NCI-H774 (cell line): Measurements from ENCODE around the gene ANKRD10.

Source experiments
- DNase-seq: peaks from one replicate; lab custom pipeline; 2025; lab: John Stamatoyannopoulos, UW

The ANKRD10 gene

DNA sequence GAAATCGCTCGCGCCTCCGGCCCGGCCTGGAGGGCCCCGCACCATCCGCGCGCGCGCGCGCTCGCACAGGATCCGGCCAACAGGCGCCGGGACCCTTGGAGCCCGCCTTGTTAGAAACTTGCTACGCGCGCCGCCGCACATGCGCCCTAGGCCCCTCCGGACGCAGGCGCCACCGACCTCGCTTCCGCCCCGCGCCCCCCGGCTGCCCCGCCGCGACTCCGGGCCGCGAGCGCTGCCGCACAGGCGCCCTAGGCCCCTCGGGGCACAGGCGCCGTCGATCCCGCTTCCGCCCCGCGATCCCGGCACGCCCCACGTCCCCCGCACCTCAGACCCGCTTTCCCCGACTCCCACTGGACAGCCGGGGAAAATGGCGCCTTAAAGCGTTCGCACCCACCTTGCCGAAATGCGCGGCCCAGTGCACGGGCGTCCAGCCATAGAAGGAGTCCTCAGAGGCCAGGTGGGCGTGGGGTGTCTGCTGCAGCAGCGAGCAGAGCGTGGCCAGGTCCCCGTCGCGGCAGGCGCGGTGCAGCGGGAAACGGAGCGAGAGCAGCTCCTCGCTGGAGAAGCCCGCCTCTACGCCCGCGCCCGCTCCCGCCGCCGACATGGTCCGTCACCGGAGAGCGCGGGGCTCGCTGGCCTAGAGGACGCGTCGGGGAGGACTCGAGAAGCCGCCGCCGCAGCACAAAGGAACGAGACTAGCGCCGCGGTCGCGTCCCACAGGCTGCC, 375 bp downstream of the ANKRD10 start:
- DNase-seq: peak; percentile 95

DNA sequence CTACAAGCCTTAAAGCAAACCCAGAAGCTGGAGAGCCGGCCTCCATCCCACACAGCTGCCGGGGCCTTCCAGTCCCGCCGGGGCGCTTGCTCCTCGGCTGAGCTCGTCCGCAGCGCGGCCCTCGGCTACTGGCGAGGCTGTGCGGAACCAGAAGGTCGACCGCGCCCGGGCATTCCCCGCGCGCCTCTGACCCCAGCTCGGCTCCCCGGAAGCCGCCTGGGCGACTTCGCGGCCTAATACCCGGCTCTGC, 863 bp downstream of the ANKRD10 start:
- DNase-seq: no peak

- no peak for DNase-seq
These were observed 1.4 kb downstream of the ANKRD10 start for GRCh38 chr13:110913322-110914080.

- DNase-seq: no peak
These were observed 2.2 kb downstream of the ANKRD10 start for GRCh38 chr13:110912651-110913051.

DNA sequence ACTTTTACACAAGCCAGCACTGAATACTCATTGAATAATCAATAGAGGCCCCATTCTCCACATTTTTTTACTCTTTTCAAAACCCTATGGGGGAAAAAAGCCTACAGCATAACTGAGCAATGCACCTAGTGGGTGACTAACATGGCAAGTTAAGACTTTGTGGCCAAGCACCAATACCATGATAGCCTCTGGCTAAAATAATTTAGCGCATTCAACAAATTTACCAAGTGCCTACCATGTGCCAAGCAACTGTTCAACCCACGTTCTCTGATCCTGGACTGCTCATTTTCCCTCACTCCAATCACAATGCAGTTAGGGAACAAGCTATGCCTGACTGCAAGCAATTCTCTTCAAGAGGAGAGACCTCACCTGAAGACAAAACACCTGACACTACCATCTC, 3.0 kb downstream of the ANKRD10 start:
- no peak for DNase-seq

DNA sequence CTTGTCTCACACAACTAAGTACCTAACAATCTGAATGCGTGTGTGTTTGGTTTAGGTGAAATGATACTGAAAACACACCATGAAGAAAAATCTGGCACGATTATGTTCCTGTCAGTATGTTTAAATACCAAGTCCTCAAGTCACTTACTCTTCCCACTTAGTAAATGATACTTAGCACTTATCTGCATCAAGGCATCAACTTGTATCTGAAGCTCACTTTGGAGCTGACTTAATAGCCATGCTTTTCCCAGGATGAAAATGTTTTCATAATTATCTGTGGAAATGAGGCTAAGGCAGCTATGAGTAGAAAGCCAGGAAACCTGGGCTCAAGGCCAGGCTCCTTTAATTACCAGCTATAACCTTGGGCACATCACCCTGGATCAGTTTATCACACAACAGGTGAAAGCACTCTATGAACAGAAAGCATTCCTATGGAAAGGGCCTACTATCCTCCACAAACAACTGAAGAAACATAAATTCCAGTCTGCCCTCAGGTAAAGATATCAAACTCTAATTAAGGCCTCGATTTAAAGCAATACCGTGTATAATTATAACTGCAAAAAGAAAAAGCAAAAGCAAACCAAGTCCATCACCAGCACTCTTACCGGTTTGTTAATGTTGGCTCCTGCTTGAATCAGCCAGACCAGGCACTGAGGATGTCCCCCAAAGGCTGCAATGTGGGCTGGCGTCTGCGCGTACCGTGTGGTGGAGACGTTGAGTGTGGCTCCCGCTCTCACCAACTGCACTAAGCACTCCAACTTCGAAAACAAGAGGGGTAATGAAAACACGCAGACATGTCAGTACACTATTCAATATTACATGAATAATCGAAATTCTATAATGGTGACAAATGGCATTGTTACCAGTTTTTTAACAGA, 4.6 kb downstream of the ANKRD10 start:
- no peak for DNase-seq

- DNase-seq: peak; percentile 43
These were observed 6.6 kb downstream of the ANKRD10 start for GRCh38 chr13:110907951-110908898.

GRCh38 chr13:110907301-110907700, 7.6 kb downstream of the ANKRD10 start:
- DNase-seq: no peak

GRCh38 chr13:110904748-110905147, 10.1 kb downstream of the ANKRD10 start:
- DNase-seq: no peak

GRCh38 chr13:110902370-110902769, 12.5 kb downstream of the ANKRD10 start:
- no peak for DNase-seq

- no peak for DNase-seq
These were observed 17.3 kb downstream of the ANKRD10 start for GRCh38 chr13:110897521-110897920.

DNA sequence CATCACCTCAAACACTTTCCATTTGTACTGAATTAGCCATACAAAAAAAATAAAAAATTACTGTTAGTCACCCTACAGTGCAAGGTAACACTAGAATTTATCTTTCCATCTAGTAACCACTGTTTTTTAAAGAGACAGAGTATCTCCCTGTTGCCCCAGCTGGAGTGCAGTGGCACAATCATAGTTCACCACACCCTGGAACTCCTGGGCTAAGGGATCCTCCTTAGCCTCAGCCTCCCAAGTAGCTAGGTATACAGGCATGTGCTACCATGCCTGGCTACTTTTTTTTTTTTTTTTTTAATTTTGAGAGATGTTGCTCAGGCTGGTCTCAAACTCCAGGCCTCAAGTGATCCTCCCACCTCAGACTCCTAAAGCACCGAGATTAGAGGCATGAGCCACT, 17.9 kb downstream of the ANKRD10 start:
- no peak for DNase-seq

DNA sequence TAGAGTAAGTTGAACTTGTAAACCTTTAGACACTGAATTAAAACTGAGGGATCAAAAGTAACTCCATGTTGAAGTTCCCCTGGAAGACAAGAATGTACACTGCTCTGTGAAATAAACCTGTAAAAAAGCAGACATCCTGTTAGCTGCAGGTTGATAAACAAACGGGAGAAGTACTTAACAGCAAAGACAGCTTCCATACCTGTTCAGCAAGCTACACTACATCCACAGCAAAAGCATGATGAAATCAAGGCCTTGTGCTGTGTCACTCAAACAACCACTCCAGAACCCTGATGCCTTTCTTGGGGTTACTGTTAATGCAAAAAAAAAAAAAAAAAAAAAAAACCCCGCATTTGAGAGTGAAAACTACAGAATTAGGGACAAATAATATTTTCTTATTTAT, 20.8 kb downstream of the ANKRD10 start:
- DNase-seq: no peak

DNA sequence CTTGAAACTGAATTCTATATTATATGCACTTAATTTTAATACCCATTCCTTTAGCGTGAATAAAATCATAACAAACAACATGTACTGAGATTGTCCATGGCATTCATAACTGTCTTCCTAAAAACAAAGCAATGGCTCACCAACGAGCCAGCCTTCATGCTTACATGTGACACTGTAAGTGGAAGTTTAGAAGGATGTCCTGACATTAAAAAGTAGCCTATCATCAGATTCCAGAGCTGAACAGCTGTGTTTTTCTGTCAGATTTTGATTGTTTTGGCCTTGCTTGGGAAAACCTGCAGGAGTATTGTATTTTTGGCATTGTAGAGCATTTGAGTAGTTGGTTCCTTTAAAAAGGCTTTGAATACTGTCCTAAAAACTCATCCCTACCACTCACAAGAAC, 21.3 kb downstream of the ANKRD10 start:
- DNase-seq: no peak

DNA sequence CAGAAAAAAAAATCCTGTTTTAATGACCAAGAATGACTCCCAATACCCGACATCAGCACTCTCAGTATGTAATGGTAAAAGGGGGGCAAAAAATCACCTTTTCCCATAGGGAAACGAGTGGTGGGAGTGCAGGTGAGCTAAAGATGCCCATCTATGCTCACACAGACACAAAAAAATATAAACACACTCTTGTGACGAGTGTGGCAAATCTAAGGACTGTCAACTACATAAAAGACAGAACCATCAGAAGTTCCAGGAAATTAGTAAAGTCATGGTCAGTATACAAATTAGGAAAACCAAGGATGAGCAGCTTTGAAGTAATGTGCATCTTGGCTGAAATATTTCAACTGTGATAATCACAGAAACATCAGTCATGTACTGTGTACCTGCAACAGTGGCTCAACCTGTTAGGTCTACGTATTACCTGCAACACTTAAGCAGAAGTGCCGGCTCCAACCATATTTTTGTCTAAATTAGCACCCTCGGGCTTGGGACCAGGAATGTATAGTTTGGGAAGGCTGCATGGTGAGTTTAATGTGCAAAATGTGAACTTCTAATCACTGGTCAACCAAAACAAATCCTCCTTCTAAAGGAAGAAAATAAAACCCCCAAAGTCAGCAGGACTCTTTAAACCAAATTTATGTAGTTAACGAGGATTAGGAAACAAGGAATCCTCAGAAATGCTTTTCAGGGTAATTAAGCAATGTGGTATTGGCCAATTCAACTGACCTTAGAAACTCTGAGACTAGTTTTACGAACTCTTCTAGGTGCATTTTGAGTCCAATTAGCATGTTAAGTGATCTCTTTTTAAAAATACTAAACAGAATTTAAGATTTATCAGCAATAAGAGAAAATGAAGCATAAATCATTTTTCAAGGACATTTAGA, 24.3 kb downstream of the ANKRD10 start:
- DNase-seq: no peak

DNA sequence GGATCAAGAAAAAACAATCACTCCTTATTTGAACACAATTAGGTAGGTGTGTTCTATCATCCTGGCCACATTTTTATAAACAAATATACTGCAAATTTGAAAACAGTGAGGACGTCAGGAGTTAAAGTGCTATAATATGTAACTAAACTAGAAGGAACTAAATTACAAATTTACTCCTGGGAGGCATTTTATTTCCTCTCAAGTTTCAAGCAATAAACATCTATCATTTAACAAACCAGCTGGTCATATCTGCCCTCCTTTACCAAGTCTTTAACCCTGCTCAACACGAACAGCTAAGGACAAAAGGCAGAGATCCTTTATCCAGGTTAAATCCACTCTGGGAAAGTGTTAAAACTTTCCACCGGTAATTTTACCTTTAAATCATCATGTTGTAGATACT, 26.5 kb downstream of the ANKRD10 start:
- no peak for DNase-seq

DNA sequence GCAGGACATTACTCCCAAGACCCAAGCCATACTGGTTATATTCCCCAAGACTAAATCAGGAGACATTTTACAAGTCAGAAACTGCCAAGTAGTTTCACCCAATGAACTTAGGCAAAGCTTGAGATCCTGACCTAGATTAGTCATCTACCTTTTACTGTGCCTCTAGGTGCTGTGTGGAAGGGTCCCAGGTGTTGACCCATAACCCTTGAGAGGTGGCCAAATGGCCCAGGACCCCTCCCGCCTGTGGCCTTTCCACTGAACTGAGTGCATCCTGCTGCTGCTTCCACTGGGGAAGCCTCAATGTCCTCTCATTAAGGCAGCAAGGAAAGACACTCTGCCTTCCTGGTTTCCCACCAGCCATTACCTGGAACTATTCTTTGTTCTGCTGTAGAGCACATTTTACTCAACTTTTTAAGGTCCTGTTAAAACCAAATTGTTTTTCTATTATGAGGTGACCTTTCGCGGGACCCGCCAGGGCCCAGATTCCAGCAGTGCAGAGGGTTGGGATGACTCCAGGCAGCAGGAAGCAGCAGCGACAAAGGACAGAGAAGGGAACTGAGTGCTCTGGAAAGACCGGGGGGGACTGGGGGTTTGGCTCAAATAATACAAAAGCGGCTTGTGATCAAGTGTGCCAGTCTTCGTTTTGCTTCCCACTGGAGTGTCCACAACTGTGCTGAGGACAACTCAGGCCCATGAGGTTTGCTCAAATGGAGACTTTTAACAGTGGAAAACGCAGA, 27.1 kb downstream of the ANKRD10 start:
- DNase-seq: no peak

- no peak for DNase-seq
These were observed 27.8 kb downstream of the ANKRD10 start for GRCh38 chr13:110886870-110887596.
